ENCODE measurements around the gene ANKRD40CL.

DNA sequence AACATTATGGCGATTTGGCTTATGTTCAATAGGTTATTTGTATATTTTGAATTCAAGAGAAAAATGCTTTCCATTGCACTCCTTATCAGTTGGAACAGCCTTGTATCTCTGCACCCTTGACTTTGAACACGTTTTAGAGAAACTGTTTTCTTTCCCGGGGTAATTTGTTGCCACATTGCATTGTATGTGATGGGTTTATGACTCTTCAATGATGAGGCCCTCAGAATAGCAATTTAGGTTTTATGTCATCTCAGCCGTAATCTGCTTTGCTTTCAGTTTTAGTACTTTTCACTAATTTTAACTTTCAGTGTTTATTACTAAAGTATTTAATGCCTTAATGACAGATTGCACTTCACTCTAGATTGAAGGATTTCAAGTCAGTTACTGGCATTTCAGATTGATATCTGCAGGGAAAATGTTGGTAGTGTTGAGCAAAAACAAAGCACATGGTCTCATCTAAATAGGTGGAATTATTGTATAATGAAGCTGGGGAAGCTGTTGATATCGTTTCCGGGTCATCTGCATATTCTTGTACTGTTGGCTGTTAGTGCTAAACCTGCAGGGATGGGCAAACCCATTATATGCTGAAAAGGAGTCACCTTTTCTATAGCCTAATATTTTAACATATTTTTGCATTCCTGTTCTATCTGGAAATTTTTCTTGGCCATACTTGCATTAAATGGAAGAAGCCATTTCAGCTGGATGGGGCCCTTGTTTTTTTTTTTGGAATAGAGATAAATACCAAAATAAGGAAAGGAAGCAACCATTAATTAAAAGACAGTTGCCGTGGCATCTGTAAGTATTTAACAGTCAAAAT, 45.9 kb downstream of the ANKRD40CL start:
- no peak for TF ChIP-seq POLR2AphosphoS5 (IDR thresholded peaks at IDR 0.05)
- TF ChIP-seq, protein P1, sequence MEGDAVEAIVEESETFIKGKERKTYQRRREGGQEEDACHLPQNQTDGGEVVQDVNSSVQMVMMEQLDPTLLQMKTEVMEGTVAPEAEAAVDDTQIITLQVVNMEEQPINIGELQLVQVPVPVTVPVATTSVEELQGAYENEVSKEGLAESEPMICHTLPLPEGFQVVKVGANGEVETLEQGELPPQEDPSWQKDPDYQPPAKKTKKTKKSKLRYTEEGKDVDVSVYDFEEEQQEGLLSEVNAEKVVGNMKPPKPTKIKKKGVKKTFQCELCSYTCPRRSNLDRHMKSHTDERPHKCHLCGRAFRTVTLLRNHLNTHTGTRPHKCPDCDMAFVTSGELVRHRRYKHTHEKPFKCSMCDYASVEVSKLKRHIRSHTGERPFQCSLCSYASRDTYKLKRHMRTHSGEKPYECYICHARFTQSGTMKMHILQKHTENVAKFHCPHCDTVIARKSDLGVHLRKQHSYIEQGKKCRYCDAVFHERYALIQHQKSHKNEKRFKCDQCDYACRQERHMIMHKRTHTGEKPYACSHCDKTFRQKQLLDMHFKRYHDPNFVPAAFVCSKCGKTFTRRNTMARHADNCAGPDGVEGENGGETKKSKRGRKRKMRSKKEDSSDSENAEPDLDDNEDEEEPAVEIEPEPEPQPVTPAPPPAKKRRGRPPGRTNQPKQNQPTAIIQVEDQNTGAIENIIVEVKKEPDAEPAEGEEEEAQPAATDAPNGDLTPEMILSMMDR (IDR thresholded peaks at IDR 0.05 in 8 of 11, conservative IDR thresholded peaks at IDR 0.05 in 3 of 11): no peak
- no peak for TF ChIP-seq POLR2A (IDR thresholded peaks at IDR 0.05)
